HG02973 (cell line): ENCODE measurements around the gene HSPA6.
"Not testable (repeated sequence)": the region's sequence is repeated elsewhere in the genome, so short reads cannot be mapped to it uniquely, and the experiment has no call there.

Experiments used
- ATAC-seq: cut with Tn5 transposase; IDR thresholded peaks from one replicate; pipeline ENCODE4 v1.9.1; 2021; ENCODE audit warnings: moderate library complexity; ENCODE audit not compliant: unreplicated experiment

Gene HSPA6

DNA sequence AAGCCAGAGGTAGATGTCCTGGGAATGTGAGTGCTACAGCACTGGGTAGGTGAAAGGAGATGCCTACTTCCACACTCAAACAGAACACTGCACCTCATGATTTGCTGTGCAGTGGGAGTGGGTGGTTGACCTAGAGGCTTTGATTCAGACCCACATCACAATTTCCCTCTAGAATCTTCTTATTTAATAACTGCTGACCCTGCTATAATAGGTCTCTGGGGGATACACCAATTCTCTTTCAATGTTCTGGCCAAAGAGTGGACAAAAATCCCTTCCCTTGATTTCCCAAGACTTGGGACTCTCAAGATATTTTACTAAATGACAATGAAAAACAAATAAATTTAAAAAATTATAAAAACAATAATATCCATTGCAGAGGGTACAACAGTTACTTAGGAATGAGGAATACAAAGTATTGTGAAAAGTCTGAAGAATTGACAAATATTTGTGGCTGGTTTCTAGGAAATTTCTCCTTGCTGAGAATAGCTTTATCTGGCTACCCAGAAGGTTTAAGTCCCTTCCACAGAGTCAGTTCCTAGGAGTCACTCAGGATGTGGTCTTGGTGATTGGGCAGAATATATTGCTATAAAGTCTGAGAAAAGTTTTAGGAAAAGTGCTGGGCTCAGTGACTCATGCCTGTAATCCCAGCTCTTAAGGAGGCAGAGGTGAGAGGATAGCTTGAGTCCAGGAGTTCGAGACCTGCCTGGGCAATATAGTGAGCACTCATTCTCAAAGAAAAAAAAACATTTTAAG is 21.5 kb upstream of the HSPA6 start:
- ATAC-seq: no peak

DNA sequence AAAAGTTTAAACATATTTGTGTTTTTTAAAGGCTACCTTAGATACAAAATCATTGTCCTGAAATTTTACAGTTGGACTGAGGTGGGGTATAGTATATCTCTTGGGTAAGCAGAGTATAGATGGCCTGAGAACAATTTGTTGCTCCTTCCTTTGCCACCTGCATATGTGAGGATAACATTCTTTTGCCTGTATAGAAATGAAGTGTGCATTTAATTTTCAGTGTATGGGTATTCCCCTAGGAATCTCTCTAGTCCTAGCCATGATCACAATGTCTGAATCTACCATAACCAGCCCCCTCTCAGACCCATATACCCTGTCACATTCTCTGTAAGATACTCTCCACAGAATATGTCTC is 21.0 kb upstream of the HSPA6 start:
- ATAC-seq: no peak

DNA sequence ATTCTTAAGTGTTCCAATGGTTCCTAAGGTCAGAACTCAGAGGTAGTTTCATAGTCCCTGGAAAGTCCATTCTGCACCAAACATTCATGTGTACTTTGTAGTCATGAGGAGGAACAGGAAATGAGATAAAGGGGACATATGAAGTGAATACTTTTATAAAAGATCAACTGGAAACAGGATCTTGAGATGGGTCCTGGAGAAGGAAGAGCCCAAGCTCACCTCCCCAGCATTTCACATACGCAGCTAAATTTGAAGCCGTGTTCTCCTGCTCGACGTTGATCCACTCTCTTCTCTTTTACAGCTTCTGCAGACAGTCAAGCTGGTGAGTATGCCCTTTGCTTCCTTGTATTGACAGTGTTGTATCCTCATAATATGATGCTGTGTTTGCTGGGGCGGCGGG is 18.7 kb upstream of the HSPA6 start:
- ATAC-seq: no peak

DNA sequence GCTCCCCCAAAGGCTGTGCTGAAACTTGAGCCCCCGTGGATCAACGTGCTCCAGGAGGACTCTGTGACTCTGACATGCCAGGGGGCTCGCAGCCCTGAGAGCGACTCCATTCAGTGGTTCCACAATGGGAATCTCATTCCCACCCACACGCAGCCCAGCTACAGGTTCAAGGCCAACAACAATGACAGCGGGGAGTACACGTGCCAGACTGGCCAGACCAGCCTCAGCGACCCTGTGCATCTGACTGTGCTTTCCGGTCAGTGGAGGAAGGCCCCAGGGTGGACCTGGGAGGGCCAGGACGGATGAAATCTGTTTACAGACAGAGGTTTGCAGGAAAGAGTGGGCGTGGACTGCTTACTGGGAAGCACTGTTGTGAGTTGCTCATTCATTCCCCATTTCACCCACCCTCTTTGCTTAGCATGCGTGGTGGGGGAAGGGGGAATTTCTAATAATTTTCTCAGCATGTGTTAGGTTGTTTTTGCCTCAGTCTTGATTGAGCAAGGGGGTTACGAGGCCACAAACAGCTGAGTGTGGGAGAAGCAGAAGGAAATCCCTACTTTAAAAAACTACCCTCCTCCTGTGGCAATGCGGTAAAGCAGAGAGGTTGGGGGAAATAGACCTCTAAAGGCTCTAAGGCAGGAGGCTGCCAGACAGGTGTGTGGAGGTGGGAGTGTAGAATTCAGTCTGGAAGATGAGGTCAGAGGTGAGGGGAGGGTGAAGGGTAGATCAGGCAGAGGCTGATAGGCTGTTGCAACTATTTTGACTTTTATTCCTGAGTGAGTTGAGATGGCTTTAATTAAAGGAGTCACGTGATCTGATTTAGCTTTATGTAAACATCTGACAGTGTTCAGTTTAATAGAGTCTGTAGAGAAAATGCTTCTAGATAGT is 17.8 kb upstream of the HSPA6 start:
- ATAC-seq: no peak

DNA sequence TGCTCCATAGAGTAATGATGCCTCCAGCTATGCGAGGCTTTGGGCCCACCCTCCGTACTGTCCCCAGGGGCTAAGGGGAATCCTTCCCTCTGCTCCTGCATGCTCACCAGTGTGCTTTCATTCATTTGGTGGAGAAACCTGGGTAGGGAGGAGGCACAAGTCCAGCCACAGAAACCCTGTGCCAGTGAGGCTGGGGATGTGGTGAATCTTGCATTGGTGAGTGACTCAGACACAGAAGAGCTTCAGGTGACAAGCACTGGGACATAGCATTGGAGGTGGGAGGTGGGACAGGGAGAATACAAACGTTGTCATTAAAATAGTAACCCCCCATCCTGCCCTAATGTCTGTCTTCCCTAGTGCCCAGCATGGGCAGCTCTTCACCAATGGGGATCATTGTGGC is 13.9 kb upstream of the HSPA6 start:
- no peak for ATAC-seq

DNA sequence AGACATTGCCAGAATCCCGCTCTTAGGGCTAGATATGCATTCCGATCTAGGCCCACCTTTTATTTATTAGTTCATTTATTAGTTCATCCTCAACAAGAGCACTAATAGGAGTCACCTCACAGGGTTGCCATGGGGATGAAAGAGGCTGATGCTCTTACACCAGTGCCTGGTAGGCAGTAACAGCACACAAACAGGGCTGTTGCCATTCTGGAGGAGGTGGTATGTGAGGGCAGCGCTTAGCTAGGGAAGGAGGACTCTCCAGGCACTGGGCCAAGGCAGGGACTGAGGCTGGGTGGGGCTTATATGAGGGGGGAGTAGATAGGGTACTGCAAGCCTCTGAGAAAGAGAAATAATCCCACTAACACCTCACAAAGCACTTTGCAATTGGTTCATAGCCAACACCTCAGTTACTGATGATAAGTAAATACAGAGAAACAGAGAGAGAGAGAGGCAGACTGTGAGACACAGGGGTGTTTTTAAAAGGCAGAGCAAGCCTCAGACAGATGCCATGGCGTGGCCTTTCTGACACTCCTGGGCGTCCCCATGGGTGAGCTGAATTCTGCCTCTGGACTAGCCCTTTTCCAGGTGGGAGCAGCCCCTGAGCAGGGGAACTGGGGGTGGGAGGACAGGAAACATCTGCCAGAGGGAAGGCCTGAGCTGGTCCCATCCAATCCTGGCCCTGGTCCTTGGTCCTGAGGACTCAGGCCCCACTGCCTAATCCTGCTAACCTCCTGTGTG is 13.2 kb upstream of the HSPA6 start:
- no peak for ATAC-seq

DNA sequence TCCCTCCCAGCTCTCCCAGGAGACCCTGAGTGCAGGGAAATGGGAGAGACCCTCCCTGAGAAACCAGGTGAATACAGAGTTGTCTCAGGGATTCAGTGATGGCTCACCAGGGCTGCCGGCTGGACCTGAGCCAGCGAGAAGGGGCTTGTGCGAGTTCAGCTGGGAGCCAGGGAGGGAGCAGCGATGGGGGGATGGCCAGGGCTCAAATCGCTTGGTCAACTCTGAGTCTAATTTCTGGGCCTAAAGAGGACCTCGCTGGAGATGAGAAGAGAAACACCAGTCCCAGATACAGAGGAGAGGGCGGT is 12.6 kb upstream of the HSPA6 start:
- ATAC-seq: no peak

DNA sequence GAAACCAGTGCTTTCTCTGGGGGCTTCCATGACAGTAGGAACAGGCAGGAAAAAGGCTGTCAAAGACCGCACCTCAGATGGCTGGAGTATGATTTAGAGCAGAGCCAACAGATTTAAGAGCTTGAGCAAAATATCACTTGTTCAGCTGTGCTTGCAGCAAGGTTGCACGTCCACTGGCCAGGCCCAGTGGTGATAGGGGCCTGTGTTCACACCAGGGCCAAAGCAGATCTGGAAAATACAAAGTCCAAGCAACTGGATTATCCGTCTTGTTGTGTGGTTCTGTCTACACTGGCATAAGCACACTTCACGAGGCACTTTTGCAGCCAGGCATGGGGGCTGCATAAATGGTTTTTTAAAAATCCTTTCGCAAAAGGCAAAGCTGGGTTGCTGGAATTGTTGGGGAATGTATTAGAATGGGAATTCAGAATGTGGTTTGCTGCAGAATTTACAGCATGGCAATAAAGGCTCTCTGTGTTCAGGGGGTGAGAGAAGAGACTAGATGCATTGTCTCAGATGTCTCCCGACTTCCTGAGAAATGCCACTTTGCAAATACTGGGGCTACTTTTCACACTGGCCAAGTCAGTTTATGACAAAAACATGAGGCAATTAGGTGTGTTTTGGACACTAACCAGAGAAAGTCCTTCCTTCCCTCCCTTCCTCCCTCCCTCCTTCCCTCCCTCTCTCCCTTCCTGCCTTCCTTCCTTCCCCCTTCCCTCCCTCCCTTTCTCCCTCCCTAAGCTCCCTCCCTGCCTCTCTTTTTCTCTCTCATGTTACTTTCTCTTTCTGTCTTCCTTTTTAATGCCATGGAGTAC is 11.5 kb upstream of the HSPA6 start:
- ATAC-seq: not testable (repeated sequence)

DNA sequence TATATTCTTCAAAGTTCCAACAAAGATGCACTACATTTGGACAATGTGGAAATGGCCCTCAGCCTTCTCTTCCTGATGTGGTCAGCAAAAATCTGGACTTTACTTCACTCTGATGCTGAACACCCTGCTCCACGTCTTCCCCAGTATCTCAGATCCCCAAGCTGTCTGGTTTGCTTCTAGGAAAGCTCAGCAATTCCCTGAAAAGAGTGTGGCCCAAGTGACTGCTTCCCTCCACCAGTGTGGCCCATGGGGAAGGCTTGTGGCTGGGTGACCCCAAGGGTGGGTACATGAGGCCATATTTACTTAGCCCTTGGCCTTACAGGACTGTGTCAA is 10.9 kb upstream of the HSPA6 start:
- ATAC-seq: not testable (repeated sequence)

DNA sequence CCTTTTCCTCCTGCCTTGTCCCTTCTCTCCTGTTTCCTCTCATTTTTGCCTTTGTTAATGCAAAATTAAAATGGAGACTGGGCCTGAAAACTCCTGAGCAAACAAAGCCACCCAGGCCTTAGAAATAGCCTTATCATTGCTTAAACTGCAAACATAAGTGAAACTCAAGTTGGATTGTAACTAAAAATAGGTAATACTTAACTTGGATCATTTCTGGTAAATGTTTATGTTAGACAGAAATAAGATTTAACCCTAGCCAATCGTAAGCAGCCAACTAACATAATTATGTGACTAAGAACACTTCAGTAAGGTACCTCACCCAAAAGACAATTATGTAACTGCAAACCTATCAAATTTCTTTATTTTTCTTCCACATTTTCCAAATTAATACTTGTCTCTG is 10.4 kb upstream of the HSPA6 start:
- ATAC-seq: not testable (repeated sequence)

DNA sequence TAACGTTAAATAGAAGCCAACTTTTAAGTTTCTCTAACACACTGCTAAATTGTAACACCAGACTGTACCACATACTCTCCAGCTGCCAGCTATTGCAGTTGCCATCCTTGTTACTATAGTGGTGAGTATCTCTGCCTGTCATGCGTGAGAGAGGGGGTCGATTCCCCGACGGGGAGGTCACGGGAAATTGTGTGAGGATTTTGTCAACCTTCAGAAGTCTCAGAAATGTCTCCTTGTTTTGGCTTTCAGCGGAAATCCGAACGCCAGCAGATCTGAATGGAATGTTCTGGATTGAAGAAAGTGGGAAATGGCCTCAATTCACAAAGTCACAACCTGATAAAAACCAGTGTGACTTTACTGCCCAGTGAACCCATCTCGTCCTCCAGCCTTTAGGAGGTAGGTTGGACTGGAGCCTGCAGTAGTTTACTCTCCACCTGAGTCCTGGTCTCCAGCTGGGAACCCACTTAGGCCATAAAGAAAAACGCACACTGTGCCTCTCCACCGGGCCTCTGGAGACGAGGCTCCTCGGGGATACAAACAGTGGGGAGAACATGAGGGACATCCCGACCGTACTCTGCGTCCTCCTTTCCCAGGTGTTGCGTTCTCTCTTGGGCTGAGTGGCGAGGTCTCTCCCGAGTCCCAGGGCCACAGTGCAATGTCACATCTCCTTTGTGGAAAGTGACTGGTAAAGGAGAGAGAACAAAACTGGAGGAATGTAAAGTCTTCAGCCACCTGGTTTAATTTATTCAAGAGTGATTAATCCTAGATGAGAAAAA is 1.1 kb upstream of the HSPA6 start:
- peak; percentile 7 for ATAC-seq

DNA sequence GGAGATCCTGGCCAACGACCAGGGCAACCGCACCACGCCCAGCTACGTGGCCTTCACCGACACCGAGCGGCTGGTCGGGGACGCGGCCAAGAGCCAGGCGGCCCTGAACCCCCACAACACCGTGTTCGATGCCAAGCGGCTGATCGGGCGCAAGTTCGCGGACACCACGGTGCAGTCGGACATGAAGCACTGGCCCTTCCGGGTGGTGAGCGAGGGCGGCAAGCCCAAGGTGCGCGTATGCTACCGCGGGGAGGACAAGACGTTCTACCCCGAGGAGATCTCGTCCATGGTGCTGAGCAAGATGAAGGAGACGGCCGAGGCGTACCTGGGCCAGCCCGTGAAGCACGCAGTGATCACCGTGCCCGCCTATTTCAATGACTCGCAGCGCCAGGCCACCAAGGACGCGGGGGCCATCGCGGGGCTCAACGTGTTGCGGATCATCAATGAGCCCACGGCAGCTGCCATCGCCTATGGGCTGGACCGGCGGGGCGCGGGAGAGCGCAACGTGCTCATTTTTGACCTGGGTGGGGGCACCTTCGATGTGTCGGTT is 477 bp downstream of the HSPA6 start:
- ATAC-seq: peak; percentile 8

DNA sequence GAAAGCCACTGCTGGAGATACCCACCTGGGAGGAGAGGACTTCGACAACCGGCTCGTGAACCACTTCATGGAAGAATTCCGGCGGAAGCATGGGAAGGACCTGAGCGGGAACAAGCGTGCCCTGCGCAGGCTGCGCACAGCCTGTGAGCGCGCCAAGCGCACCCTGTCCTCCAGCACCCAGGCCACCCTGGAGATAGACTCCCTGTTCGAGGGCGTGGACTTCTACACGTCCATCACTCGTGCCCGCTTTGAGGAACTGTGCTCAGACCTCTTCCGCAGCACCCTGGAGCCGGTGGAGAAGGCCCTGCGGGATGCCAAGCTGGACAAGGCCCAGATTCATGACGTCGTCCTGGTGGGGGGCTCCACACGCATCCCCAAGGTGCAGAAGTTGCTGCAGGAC is 981 bp downstream of the HSPA6 start:
- ATAC-seq: not testable (repeated sequence)

DNA sequence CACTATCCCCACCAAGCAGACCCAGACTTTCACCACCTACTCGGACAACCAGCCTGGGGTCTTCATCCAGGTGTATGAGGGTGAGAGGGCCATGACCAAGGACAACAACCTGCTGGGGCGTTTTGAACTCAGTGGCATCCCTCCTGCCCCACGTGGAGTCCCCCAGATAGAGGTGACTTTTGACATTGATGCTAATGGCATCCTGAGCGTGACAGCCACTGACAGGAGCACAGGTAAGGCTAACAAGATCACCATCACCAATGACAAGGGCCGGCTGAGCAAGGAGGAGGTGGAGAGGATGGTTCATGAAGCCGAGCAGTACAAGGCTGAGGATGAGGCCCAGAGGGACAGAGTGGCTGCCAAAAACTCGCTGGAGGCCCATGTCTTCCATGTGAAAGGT is 1.6 kb downstream of the HSPA6 start:
- not testable (repeated sequence) for ATAC-seq

DNA sequence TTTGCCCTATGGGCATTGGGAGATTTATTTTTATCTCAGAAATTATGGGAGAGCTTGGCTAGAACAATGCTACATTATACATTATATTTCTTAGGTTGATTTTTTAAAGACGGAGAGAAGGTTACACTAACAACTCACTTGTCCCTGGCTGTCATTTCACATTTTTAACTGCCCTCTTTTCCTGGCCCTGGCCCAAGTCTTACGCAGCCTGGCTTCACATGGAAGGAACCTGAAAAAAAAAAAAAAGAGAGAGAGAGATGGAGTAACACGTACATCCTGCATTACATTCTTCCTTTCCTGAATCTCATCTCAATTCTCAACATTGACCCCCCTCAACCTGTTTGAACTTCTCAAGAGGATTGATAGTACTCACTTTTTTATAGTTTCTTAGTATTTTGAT is 4.2 kb downstream of the HSPA6 start:
- not testable (repeated sequence) for ATAC-seq

DNA sequence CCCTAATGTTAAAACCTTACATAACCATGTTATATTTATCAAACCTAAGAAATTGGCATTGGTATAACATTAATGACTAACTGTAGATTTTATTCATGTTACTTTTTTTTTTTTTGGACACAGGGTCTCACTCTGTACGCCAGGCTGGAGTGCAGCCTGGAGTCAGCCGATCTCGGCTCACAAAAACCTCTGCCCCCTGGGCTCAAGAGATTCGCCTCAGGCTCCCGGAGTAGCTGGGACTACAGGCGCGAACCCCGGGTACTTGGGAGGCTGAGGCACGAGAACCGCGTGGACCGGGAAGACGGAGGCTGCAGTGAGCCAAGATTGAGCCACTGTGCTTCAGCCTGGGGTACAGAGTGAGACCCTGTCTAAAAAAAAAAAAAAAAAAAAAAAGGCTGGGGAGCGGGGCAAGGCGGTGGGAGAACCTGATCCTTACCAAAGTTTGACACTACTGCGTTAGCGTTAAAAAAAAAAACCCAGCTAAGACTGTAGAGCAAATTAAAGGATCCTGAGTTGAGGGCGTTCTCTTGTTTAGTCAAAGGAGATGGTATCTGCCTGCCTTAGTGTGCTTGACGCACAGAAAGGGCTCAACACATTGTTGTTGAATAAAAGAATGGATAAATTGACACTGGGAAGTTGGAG is 5.2 kb downstream of the HSPA6 start:
- not testable (repeated sequence) for ATAC-seq

DNA sequence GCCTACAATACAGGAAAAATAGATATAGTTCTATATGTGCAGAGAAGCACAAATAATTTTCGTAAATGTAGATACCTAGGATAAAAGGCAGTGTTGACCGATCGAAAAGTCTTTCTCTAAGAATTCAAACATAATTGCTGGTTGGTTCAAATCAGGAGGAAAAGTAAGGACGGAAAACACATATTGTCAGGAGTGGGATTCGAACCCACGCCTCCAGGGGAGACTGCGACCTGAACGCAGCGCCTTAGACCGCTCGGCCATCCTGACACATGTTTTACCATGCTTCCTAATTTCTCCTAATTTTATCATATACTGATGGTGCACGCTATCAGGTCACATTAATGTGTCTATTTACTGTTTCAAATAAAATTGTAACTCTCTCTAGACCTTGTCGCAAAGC is 5.8 kb downstream of the HSPA6 start:
- ATAC-seq: peak; percentile 21

DNA sequence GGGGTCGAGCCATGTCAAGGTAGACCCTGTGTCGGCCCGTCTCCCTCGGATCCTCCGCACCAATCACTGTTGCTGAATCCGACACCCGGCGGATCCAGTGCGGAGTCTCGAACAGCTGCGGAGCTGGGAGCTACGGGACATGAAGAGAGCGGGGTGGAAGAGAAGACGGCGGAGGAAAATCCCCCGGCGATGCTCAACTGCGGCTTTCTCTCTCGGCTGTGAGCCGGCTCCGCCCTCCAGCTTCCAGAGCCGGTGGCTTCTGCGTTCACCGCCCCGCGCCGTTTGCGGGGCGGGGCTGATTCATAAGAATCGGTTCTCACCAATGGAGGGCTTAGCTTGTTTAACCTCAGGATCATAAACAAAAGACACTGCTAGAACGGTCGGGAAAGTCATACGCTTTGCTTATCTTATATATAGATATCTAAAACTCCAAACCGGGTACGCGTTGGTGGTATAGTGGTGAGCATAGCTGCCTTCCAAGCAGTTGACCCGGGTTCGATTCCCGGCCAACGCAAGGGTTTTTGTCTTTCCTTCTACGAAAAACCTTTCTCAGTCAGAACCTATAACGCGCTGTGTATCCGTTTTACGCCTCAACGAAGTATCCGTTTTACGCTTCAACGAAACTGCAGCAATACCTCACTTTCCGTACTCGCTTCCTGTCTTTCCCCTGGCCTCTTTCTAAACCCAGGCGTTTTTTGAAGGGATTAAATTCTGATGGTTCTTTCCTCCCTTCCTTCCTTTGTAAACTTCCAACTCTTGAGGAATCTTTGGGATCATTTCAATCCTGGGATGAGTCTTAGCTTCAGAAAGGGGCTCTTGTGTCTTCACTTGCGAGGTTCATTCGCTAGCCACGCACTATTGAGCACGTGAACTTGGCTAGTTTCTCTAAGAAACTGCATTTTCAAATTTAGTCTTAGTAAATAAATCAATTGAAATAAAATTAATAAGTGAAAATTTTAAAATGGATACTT is 6.6 kb downstream of the HSPA6 start:
- peak; percentile 64 for ATAC-seq
